ENCODE results near the gene TTLL8.

GRCh38 chr22:50014053-50014501 lies 44.0 kb downstream of the TTLL8 start:
- no peak for TF ChIP-seq POLR2A (IDR thresholded peaks at IDR 0.05)
- TF ChIP-seq, protein P1, sequence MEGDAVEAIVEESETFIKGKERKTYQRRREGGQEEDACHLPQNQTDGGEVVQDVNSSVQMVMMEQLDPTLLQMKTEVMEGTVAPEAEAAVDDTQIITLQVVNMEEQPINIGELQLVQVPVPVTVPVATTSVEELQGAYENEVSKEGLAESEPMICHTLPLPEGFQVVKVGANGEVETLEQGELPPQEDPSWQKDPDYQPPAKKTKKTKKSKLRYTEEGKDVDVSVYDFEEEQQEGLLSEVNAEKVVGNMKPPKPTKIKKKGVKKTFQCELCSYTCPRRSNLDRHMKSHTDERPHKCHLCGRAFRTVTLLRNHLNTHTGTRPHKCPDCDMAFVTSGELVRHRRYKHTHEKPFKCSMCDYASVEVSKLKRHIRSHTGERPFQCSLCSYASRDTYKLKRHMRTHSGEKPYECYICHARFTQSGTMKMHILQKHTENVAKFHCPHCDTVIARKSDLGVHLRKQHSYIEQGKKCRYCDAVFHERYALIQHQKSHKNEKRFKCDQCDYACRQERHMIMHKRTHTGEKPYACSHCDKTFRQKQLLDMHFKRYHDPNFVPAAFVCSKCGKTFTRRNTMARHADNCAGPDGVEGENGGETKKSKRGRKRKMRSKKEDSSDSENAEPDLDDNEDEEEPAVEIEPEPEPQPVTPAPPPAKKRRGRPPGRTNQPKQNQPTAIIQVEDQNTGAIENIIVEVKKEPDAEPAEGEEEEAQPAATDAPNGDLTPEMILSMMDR (IDR thresholded peaks at IDR 0.05), result no peak

All from heart left ventricle (tissue), 13 donors.